GM19372 (cell line): Measurements from ENCODE around the gene TAF4.

Experiments
- ATAC-seq: cut with Tn5 transposase; IDR thresholded peaks from one replicate; pipeline ENCODE4 v1.9.1; 2021; ENCODE audit warnings: mild to moderate bottlenecking, low read depth, moderate library complexity; ENCODE audit not compliant: unreplicated experiment

Gene TAF4

DNA sequence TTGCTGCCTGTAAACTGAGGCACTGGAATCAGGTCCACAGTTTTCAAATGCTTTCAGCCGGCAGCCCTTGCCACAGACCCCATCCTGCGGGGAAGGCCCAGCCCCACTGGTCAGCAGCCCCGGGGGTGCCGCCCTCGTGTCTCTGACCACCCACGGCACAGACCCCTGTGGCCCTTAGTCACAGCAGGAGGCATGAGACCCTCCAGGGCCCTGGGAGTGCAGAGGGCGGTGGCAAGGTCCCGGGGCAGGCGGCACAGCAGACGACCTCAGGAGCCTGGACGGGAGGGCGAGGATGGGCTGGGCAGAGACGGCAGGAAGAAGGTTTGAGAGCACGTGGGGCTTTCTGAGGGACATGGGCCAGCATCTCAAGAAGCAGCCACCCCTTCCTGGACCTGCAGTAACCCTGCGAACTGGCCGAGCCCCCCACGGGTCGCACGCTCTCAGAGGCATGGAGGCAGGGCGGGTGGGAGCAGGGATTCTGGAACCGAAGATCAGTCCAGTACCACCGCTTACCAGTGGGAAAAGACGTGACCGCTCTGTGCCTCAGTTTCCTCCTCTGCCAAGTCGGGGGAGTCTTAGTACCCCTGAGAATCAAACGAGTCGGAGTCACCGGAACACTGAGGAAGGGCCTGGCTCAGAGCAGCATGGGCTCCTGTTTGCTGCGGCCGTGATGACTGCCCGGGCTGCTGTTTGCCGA lies 140.7 kb downstream of the TAF4 start:
- no peak for ATAC-seq
